Bone marrow (tissue), 2 donors: ENCODE data around the gene TMEM131.
"Not testable (repeated sequence)": the region's sequence is repeated elsewhere in the genome, so short reads cannot be mapped to it uniquely, and the experiment has no call there.

Experiments
- DNase-seq, 2 donors: peaks; one replicate each; lab custom pipeline; 2025; lab: John Stamatoyannopoulos, UW

TMEM131 gene

GRCh38 chr2:97723156-97724072, 272.3 kb downstream of the TMEM131 start:
- no peak for DNase-seq

GRCh38 chr2:97722227-97722626, 273.5 kb downstream of the TMEM131 start:
- no peak for DNase-seq

DNA sequence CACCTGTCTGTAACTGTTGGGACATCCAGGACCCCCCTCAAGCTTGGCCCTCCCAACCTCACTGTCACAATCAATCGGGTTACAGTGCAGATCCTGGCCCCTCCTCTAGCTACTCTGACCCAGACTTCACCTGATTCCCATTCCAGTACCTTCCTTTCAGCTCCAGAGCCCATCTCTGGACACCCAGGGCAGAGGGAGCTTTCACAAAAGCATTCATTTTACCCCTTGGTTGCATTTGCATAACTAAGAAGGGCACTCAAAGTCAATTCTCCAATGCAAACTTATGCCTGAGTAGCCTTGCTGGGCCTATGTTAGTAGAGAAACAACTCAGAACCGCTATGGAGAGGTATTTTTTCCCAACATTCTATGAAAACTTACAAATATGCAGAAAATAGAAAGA, 275.0 kb downstream of the TMEM131 start:
- DNase-seq = no peak

DNA sequence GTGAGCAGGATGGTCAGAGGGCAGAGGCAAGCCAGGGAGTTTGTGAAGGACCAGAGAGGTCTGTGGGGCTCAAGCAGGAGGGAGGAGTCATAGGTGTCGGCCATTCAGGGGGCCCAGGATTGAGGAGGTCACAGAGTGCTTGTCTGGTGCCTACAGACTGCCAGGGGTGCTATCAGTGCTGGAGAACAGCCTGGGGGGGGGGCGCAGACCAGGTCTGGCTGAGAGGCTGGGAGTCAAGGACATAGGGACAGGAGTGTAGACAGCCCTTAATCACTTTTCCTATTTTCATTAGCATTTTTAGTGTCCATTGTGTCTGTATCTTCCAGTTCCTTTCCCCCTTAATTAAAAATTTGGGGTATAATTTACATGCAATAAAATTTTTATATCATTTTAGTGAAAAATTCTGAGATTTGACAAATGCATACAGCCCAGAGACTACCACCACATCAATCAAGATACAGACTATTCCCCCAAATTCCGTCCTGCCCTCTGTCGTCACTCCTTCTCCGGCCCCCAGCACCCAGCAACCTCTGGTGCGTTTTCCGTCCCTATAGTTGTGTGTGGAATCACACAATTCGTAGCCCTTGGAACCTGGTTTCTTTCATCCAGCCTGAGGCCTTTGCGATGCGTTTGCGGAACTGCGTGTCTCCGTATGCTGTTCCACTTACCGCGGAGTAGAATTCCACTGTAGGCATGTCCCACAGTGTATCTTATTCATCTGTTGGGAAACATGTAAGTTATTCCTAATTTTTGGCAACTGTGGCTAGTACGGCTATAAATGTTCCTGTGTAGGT, 276.2 kb downstream of the TMEM131 start:
- DNase-seq = no peak

DNA sequence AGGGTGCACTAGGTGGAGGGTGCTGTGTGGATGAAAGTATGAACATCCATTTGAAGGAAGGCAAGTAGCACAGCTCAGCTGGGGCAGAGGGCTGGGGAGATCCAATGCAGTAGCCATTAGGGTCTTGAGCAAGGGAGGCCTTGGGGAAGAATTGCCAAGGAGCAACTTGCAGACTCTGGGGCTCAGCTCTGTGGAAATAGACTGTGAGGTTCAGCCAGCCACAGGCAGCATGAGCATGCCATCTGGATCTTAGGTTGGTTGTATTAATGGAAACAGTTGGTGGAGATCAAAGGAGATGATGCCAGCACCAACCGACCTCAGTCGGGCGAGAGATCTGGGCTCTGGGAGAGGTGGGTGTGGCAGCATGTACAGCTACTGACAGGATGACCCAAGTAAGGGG, 276.8 kb downstream of the TMEM131 start:
- DNase-seq = no peak

GRCh38 chr2:97718051-97718882, 277.5 kb downstream of the TMEM131 start:
- DNase-seq = peak in 1 of 2 donors; percentile 42

GRCh38 chr2:97717613-97717995, 278.1 kb downstream of the TMEM131 start:
- DNase-seq = no peak

DNA sequence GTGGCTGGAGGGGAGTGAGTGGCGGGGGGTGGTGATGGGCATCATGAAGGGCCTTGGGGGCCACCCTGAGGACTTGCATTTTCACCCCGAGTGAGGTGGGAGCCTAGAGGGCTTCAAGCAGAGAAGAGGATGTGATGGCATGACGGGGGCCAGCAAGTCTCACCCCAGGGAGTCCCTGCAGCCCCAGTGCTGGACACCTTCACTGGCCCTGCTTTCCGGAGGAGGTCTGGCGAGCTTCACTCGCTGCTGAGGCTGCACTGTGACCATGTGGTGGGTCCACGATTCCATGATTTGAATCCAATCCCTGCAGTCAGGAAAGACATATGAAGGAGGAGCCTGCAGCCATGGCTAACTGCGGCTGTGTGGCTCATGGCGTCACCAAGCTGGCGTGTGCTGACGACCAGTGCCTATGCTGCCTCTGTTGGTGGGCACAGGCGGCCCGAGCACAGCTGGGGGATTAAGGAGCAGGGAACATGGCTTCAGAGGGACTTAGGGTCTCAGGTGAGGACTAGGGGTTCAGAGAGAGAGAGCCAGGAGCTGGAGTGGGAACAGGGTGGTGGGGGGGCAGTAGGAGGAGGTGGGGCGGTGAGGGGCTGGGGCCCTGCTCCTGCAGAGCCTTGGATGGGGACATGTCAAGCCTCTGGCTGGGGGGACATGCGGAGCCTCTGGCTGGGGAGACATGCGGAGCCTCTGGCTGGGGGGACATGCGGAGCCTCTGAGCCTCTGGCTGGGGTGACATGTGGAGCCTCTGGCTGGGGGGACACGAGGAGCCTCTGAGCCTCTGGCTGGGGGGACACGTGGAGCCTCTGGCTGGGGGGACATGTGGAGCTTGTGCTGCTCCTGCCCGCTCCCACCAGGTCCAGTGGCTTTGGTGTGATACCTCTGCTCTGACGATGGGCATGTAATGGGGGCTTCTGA, 278.8 kb downstream of the TMEM131 start:
- no peak for DNase-seq

DNA sequence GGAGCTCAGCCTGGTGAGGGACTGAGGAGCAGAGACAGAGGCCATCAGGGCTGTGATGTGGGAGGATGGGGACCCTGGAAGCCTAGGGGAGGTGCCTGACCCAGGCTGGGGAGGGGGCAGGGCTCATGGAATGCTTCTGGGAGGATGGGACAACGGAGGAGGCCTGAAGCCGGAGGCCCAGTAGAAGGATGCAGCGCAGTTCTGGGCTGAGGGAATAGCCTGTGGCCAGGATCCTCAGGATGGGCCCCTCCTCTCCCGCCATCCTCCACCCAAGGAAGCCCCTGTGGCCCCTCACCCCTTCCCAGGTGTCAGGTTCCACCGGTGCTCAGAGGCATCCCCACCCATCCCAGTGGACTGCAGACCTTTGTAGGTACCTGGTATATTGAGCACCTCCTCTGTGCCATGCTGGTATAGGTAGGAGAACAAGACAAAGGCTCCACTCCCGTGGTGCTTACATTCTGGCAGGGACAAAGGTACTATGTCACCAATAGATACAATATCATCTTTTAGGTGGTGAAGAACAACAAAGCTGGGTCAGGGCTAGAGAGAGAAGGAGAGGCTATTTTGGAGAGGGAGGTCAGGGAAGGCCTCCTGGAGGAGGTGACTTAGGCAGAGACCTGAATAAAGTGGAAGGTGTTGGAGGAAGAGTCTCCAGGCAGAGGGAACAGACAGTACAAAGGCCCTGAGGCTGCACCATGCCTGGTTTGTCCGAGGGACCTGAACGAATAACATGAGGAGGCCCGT, 279.6 kb downstream of the TMEM131 start:
- DNase-seq = no peak

GRCh38 chr2:97714950-97715652, 280.6 kb downstream of the TMEM131 start:
- DNase-seq = no peak

- no peak for DNase-seq
These were observed 281.4 kb downstream of the TMEM131 start for GRCh38 chr2:97714084-97714949.

GRCh38 chr2:97713296-97714083, 282.3 kb downstream of the TMEM131 start, which contains the start of gene ZAP70:
Gene ZAP70 (plus strand): TSS chr2:97713576. CDS start chr2:97724037, 10,461 bp downstream.
- no peak for DNase-seq

DNA sequence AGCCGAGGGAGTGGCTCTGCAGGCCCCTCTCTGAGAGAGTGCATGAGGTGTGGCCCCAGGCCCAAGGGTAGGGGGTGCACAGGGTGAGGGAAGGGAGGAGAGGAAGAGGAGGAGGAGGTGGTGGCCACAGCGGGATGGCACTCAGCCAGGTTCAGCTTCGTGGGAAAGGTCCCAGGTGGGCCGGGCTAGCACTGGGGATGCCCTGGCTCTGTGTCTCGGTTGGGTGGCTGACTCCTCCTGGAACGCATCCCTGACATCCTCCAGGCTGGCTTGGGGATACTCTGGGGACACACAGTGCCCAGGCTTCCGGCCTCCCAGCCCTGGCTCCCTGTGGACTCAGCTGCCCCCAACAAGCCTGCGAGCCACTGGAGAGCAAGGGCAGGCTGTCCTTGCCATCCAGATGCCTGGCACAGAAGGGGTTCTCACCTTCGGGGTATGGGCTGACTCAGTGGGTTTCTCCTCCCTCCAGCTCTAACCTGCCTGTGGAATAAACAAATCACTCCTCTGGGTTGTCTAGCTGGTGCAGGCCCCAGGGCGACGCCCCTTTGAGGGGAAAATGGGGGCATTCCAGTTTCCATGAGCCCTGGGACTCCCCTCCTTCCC, 283.0 kb downstream of the TMEM131 start:
- no peak for DNase-seq

- DNase-seq = not testable (repeated sequence)
These were observed 283.6 kb downstream of the TMEM131 start for GRCh38 chr2:97712175-97712574.

DNA sequence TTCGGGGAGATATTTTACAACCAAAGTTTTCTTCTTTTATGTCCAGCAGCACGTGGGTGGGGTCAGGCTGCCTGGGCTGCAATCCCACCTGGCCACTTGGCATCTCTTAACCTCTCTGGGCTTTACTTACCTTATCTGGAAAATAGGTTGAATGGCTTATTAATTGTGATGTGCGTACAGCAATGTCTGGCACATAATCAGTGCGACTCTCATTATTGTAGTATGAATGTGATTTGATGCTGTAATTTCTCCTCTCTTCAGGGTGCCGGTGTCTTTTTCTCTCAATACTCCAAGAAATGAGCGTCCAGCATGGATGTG, 284.4 kb downstream of the TMEM131 start:
- no peak for DNase-seq

DNA sequence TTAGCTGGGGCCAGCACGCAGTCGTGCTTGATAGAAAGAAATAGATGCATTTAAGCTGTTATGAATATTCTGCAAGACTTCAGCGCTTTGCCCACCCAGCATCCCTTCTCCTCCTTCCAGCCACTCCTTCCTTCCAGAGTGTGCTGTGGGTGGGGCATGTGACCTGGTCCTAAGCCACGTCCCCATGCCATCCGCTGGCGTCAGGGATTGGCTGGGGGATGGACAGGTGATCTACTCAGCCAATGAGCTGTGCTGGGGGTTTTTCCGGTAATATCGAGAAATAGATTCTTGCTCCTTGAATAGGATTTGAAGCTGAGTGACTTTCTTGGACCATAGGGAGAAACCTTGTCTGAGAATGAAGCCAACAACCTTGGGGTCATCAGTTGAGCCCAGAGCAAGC, 287.1 kb downstream of the TMEM131 start:
- DNase-seq = no peak

DNA sequence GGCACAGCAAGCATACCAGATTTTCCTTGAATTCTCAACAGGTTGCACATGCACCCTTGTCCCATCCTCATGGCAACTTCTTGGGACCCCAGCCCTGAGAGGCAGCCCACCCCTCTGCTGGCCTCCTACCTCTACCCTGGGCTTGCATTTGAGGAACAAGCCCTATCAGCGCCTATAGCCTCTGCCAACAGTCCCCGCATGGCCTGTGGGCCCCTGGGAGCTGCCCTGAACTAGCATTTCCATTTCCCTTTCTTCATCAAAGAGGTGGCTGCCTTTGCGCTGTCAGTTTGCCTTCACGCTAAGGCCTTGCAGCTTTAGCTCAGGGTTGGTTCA, 287.7 kb downstream of the TMEM131 start:
- no peak for DNase-seq
